ENCODE data around the gene MYO9A. TPM values are rescaled to one million over a fixed set of nuclear protein-coding genes. Genes with fewer than 3 reads are reported as not detected.

MYO9A gene
- total and polyA plus RNA-seq, 2 donors (not counting 1 experiment from before 2014, with no cell fraction given), result 6.2 to 66.1 TPM

GRCh38 chr15:71925145-71925544, 192.8 kb downstream of the MYO9A start:
- no CpG with 5 or more reads among the region's 10 CpGs for WGBS (ENCODE audit: insufficient coverage)
- H3K36me3 ChIP-seq (replicated peaks in 1 of 2; ENCODE audit: control extremely low read depth in 1 of 2, control insufficient read depth in 1 of 2, extremely low read depth in 1 of 2, insufficient read depth in 2 of 2, low read length in 1 of 2), result peaks cover 0 to 6% of the 10 kb centered on the region in 2 experiments
- TF ChIP-seq EZH2 (IDR thresholded peaks at IDR 0.05; ENCODE audit: borderline replicate concordance, insufficient read depth, low read depth, low read length, poor library complexity, severe bottlenecking), result no peak
- no peak for TF ChIP-seq CTCF (IDR thresholded peaks at IDR 0.05)
- no peaks in the 10 kb centered on the region for H3K27me3 ChIP-seq (replicated peaks in 1 of 4; ENCODE audit: control extremely low read depth in 1 of 4, control insufficient read depth in 3 of 4, insufficient read depth in 4 of 4, low read length in 3 of 4)
- ChIA-PET POLR2A (no interaction called here), CTCF (no interaction called here)
- H3K4me1 ChIP-seq (ENCODE audit: control insufficient read depth in 2 of 2, insufficient read depth in 2 of 2, low read length in 2 of 2), result no peaks in the 10 kb centered on the region
- no peak overlapping the region for H3K4me3 ChIP-seq (ENCODE audit: control extremely low read depth in 1 of 5, extremely low read depth in 1 of 5, insufficient read depth in 1 of 5, low read depth in 2 of 5, low read length in 4 of 5)
- H4K20me1 ChIP-seq (ENCODE audit: control insufficient read depth, insufficient read depth, low read length, poor library complexity, severe bottlenecking), result no peaks in the 10 kb centered on the region
- ATAC-seq (ENCODE audit: low read depth), result no peak
- peaks cover 0 to 6% (median 4%) of the 10 kb centered on the region in 3 donors for H3K9me3 ChIP-seq (ENCODE audit: control extremely low read depth in 1 of 3, control insufficient read depth in 2 of 3, insufficient read depth in 1 of 3, low read length in 2 of 3)
- no peak overlapping the region for H2AFZ ChIP-seq (ENCODE audit: insufficient read depth, low read depth, low read length, poor library complexity, severe bottlenecking)
- no peak overlapping the region for H3K27ac Mint-ChIP-seq
- intact Hi-C loops (cut with micrococcal nuclease), result no loop called here
- no peaks in the 10 kb centered on the region for H3K27me3 Mint-ChIP-seq
- no peak overlapping the region for H3K4me2 ChIP-seq (replicated peaks; ENCODE audit: low read depth, low read length, poor library complexity, severe bottlenecking)
- no peak overlapping the region for H3K4me3 Mint-ChIP-seq
- no peaks in the 10 kb centered on the region for H3K79me2 ChIP-seq (ENCODE audit: control insufficient read depth, insufficient read depth, low read length)
- H3K9ac ChIP-seq (ENCODE audit: low read length), result no peak overlapping the region
- no peak overlapping the region for H3K27ac ChIP-seq (ENCODE audit: low read length in 2 of 2)
- peaks cover 5% of the 10 kb centered on the region for H3K9me3 Mint-ChIP-seq (ENCODE audit: insufficient read depth)
- no peaks in the 10 kb centered on the region for H3K4me1 Mint-ChIP-seq
- no peak for DNase-seq

- POLR2A ChIA-PET, result no interaction called here
- Mint-ChIP-seq H3K27ac (no peak overlapping the region), H3K4me3 (no peak overlapping the region), H3K4me1 (no peaks in the 10 kb centered on the region), H3K9me3 (ENCODE audit: insufficient read depth) (no peaks in the 10 kb centered on the region), H3K27me3 (no peaks in the 10 kb centered on the region)
- ATAC-seq (ENCODE audit: low read depth) (no peak), DNase-seq (no peak)
- TF ChIP-seq EZH2 (IDR thresholded peaks at IDR 0.05; ENCODE audit: borderline replicate concordance, insufficient read depth, low read depth, low read length, poor library complexity, severe bottlenecking) (no peak), CTCF (IDR thresholded peaks at IDR 0.05) (no peak)
- Histone ChIP-seq H3K79me2 (ENCODE audit: control insufficient read depth, insufficient read depth, low read length) (no peaks in the 10 kb centered on the region), H2AFZ (ENCODE audit: insufficient read depth, low read depth, low read length, poor library complexity, severe bottlenecking) (no peak overlapping the region), H4K20me1 (ENCODE audit: control insufficient read depth, insufficient read depth, low read length, poor library complexity, severe bottlenecking) (no peaks in the 10 kb centered on the region), H3K9ac (ENCODE audit: low read length) (no peak overlapping the region), H3K36me3 (replicated peaks in 1 of 2; ENCODE audit: control extremely low read depth in 1 of 2, control insufficient read depth in 1 of 2, extremely low read depth in 1 of 2, insufficient read depth in 2 of 2, low read length in 1 of 2) (no peaks in the 10 kb centered on the region), H3K4me3 (ENCODE audit: control extremely low read depth in 1 of 5, extremely low read depth in 1 of 5, insufficient read depth in 1 of 5, low read depth in 2 of 5, low read length in 4 of 5) (no peak overlapping the region), H3K4me2 (replicated peaks; ENCODE audit: low read depth, low read length, poor library complexity, severe bottlenecking) (no peak overlapping the region), H3K4me1 (ENCODE audit: control insufficient read depth in 2 of 2, insufficient read depth in 2 of 2, low read length in 2 of 2) (no peaks in the 10 kb centered on the region), H3K27me3 (replicated peaks in 1 of 4; ENCODE audit: control extremely low read depth in 1 of 4, control insufficient read depth in 3 of 4, insufficient read depth in 4 of 4, low read length in 3 of 4) (no peaks in the 10 kb centered on the region), H3K9me3 (ENCODE audit: control extremely low read depth in 1 of 3, control insufficient read depth in 2 of 3, insufficient read depth in 1 of 3, low read length in 2 of 3) (no peaks in the 10 kb centered on the region), H3K27ac (ENCODE audit: low read length in 2 of 2) (no peak overlapping the region)
- intact Hi-C loops (cut with micrococcal nuclease), result no loop called here
- 88% methylated on average over 1 of the region's 3 CpGs for WGBS (ENCODE audit: insufficient coverage)
- CTCF ChIA-PET, result no interaction called here
Observed at GRCh38 chr15:71921191-71921590, 196.8 kb downstream of the MYO9A start.

All from B cell (primary cell).